DMS114 treated with DMSO at 0.1 percent for 48 hours (cell line): ENCODE measurements around the gene MACROD2.

Experiments used
- DNase-seq: peaks from one replicate; lab custom pipeline; 2025; ENCODE audit not compliant: unreplicated experiment; lab: John Stamatoyannopoulos, UW

MACROD2 gene

GRCh38 chr20:16051968-16052367 lies 2056.7 kb downstream of the MACROD2 start:
- no peak for DNase-seq

GRCh38 chr20:16052456-16052855 lies 2057.1 kb downstream of the MACROD2 start:
- no peak for DNase-seq

- DNase-seq, result no peak
Measured at GRCh38 chr20:16054985-16055384, 2059.7 kb downstream of the MACROD2 start.

- DNase-seq, result no peak
Measured at GRCh38 chr20:16057651-16058050, 2062.3 kb downstream of the MACROD2 start.

GRCh38 chr20:16058268-16058667 lies 2063.0 kb downstream of the MACROD2 start:
- DNase-seq, result no peak

GRCh38 chr20:16059841-16060240 lies 2064.5 kb downstream of the MACROD2 start:
- no peak for DNase-seq

- DNase-seq, result no peak
Measured at GRCh38 chr20:16061351-16061750, 2066.0 kb downstream of the MACROD2 start.

- DNase-seq, result no peak
Measured at GRCh38 chr20:16062661-16063581, 2067.6 kb downstream of the MACROD2 start.

- no peak for DNase-seq
Measured at GRCh38 chr20:16063881-16064280, 2068.6 kb downstream of the MACROD2 start.

GRCh38 chr20:16064989-16065707 lies 2069.8 kb downstream of the MACROD2 start:
- no peak for DNase-seq

- no peak for DNase-seq
Measured at GRCh38 chr20:16066571-16066970, 2071.3 kb downstream of the MACROD2 start.

GRCh38 chr20:16069389-16070010 lies 2074.2 kb downstream of the MACROD2 start:
- DNase-seq, result no peak

GRCh38 chr20:16072220-16072619 lies 2076.9 kb downstream of the MACROD2 start:
- DNase-seq, result no peak

GRCh38 chr20:16078172-16078898 lies 2083.0 kb downstream of the MACROD2 start:
- no peak for DNase-seq

GRCh38 chr20:16081421-16081820 lies 2086.1 kb downstream of the MACROD2 start:
- no peak for DNase-seq

- no peak for DNase-seq
Measured at GRCh38 chr20:16082051-16082550, 2086.8 kb downstream of the MACROD2 start.

GRCh38 chr20:16083639-16084280 lies 2088.4 kb downstream of the MACROD2 start:
- no peak for DNase-seq

- no peak for DNase-seq
Measured at GRCh38 chr20:16095226-16095625, 2099.9 kb downstream of the MACROD2 start.

- DNase-seq, result no peak
Measured at GRCh38 chr20:16096756-16097326, 2101.5 kb downstream of the MACROD2 start.

GRCh38 chr20:16097788-16098187 lies 2102.5 kb downstream of the MACROD2 start:
- no peak for DNase-seq
